Inferior parietal cortex (tissue), 1 donor: ENCODE measurements around the gene C5.

ENCODE experiments used
- DNase-seq: peaks from one replicate; pipeline ENCODE4 v3.0.0-alpha.2; 2016; ENCODE audit errors: extremely low spot score

The C5 gene

DNA sequence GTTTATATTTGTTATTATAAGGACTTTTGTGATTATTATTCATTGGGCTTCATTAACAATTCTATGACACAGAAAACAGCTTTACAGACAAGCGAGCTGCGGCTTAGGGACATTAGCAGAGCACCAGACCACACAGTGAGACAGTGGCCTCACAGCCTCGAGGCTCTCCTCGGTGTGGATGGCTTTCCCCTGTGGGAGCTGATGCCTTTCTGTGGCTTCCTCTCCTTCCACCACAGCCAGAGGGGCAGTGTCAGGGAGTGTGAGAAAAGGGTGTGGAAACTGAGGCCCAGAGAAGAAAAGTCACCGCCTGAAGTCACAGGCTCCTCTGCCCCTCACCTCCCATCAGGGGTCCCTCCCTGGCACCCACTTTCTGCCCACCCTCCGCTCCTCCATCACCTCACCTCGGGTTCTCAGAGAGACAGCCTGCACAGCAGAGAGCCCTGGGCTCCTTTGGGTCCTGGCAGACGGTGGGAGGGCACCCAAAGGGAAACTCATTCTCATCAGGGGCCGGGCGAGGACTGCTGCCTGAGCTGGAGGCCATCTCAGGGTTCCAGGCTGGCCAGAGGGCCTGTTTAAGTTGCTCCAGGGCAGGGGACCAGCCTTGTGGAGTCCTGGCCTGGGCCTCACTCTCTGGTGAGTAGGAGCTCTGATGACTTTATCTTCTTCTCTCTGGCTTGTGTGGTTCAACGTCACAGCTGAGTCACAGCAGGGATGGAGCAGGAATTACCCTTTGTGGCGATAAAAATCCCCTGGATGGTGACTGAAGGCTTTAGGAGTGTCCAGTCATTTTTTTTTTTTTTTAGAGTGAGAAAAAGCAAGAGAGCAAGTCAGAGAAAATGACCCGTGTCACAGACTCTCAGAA lies 124.3 kb downstream of the C5 start:
- no peak for DNase-seq

GRCh38 chr9:120924698-120925534 lies 125.2 kb downstream of the C5 start:
- DNase-seq: no peak

DNA sequence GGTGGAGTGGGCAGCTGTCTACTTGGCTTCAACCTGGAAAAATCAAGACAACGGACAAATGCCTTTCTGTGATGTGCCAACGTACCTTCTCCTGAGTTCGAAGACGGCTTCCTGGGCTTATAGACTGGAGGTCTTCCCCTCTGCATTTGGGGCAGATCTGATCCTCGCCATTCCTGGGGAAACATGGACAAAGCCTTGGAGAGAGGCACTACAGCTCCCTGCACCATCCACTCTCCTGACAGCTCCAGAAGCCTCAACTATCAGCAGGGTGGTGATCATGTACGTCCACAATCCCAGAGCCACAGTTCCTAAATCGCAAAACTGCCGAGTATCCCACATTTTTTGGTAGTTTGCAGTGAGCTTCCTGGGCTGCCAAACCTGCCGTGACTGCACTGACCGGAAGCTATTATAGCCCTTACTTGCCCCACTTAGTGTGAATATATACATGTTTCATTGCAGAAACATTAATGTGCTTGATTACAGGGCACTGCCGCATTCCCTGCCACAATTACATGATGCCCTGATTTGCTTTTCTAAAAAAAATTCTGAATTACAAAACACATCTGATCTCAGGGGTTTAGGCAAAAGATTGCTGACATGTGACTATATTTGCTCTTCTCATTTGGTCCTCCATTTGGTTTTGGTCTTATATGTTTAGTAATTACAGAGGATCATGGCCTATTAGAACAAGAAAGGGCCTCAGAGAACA lies 126.3 kb downstream of the C5 start:
- DNase-seq: no peak

DNA sequence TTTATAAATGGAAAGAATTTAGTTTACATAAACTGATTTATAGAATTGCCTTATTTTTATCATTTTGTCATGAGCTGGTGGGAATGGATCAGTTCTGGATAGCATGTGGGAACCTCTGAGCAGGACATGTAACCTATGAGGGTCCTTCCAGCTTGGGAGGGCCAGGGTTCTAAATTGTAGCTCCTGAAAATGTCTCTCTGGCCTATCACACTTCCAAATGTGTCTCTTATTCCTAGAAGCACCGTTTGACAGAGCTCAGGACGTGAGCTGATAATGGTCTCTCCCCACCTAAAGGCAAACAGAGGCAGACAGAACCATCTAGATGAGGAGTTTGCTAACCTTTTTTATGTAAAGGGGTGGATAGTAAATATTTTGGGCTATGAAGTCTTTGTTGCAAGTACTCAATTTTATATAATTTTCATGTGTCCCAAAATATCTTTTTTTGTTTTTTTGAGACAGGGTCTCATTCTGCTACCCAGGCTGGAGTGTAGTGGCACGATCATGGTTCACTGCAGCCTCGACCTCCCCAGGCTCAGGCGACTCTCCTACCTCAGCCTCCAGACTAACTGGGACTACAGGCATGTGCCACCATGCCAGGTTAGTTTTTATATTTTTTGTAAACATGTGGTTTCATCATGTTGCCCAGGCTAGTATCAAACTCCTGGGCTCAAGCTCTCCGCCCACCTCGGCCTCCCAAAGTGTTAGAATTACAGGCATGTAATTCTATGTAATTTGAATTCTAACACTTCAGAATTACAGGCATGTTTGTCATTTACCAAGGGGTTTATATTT lies 127.5 kb downstream of the C5 start:
- DNase-seq: no peak

- DNase-seq: no peak
Observed at GRCh38 chr9:120921661-120922181, 128.4 kb downstream of the C5 start.

GRCh38 chr9:120920806-120921178 lies 129.3 kb downstream of the C5 start:
- DNase-seq: no peak

DNA sequence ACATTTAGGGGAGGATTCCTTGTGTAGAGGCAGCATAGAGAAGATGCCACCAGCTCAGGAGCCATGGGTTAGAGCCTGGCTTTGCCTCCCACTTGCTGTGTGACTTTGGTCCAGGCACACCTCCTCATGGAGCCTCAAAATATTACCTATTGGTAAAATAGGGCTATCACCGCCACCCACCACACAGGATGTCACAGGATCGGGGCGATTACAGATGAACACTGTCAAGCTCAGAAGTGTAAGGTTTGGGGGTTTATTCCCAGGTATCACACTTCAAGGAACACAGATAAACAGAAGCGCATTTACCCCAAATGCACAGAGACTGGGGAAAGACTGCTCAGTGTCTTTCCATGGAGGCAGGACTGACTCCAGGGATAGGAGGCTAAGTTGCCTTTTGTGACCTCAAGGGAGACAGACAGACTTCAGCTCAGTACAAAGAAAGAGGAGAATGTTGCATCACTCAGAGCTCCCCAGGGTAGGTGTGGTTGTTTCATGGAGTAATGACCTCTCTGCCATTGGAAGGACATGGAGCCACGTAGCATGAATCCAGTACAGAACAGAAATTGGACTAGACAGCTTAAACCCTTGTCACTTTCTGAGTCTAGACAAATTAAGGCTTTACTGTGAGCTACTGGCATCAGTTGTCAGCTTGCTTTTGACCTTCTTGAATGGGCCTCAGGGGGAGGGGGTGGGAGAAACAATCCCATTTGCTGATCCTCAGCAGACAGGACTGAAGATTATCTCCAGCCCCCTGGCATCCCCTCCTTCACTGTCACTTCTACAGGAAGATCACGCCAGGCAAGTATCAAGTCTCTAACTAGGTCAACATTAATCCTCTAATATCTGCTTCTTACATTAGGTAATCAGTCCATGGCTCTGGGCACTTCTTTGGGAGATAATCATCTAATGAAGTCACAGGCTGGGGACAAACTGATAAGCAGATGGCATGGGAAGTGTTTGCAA lies 130.0 kb downstream of the C5 start:
- DNase-seq: no peak

DNA sequence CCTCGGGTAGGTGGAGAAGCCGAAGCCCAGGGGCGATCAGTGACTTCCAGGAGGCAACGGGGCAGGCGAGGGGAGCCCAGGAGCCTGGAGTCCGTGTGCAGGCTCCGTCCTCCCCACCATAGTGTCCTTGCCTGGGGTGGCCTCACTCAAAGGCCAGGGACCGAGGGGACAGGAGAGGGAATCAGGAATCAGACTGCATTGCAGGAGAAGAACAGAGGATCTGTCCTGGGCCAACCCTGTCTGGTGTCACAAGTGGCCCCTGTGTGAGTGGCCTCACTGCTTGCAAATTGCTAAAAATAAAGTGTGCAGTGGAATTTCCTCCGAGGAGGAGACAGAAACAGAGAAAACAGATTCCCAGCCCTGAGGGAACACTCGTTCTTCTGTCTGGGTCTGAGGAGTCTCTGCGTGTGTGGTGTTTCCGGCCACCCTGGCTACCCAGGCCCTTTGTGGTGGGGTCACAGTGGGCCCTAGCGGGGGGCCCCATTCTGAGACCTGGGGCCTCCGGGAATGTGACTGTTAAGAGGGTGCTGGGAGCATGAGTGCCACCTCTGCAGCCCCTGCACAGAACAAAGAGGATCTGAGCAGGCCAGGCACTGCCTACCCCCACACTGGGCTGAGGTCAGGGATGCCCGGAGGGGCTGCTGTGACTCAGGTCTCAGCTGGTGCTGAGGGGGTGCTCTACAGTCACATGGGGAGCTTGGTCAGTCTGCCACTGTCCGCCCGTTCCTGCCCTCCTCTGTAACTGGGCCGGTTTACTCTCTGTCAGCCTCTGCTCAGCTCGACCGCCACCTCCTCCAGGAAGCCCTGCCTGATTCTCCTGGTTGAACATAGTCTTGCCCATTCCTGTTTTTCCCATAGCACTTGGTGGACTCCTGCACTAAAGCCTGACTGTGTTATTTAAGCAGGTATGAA lies 130.9 kb downstream of the C5 start:
- DNase-seq: no peak

- DNase-seq: no peak
Observed at GRCh38 chr9:120917929-120918762, 131.9 kb downstream of the C5 start.

GRCh38 chr9:120916991-120917880 lies 132.8 kb downstream of the C5 start:
- no peak for DNase-seq

DNA sequence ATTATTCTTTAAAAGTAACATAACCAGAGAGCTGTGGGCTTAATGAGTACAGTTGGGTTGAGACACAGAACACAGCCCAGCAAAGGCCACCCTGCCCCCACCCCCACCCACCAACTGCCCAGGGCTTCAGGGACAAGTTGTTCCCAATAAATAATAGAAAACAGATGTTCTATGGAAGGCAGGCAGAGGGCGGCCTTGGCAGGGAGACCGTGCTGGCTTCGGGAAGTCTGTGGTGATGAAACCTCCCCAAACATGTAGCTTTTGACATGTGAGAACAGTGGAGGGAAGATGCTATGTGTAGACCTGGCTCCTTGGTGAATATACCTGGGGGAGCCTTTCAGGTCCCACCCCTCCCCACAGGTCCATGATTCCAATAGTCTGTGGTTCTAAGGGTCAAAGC lies 133.5 kb downstream of the C5 start:
- DNase-seq: peak; percentile 55

DNA sequence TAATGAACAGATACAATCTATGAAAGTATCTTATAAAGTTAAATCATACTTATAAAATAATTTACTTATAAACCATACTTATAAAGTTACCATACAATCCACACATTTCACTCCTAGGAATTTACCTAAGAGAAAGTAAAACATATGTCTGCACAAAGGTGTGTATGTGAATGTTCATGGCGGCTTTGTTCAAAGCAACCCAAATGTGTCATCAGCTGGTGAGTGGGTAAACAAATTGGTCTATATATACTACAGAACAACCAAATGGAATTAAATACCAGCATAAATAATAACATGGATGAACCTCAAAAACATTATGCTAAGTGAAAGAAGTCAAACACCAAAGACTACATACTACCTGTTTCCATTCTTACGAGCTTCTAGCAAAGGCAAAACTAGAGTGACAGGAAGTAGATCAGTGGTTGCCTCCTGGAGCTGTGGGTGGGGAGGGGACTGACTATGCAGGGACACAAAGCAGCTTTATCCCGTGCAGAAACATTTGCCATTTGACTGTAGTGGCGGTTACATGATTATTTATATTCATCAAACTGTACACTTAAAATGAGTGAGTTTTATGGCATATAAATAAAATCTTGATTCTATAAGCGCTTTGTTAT lies 134.1 kb downstream of the C5 start:
- no peak for DNase-seq

DNA sequence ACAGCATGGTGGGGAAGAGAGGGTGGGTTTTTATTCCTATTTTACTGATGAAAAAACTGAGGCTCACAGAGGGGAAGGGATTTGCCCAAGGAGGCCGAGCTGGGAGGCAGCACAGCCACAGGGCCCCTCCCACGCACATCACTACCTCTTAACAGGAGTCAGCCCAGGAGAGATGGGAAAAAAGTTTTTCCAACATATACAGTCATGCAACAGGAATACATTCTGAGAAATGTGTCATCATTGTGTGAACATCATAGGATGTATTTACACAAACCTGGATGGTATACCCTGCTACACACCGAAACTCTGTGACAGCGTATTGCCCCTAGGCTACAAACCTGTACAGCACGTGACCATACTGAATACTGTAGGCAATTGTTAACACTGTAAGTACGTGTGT lies 135.1 kb downstream of the C5 start:
- DNase-seq: no peak

- peak; percentile 77 for DNase-seq
Observed at GRCh38 chr9:120914396-120914795, 135.7 kb downstream of the C5 start.

DNA sequence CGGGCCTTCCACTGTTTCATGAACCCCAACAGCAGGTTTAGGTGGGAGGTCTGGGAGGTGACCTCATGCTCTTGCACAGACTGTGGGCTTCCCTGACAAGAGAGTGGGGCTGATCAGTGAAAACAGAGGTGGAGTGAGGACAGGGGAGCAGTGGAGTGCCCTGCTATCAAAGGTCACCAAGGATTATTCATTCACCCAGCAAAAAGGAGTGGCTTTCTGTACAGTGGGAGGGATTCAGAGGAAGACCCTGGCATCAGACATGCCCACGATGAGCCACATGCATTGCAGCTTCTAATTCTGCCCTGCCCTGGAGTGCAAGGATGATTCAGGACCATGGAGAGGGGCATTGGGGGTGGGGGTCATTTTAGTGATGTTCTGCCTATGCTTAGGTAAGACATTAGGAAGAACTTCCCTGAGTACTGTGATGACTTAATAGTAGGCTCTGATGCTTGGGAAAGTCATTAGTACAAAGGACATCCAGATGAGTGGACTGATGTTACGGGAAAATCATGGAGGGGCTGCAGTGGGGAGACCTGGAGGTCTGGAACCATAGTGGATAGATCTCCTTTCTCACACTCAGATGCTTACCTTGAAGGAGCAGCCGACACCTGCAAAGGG lies 136.3 kb downstream of the C5 start:
- DNase-seq: no peak

- no peak for DNase-seq
Observed at GRCh38 chr9:120912958-120913646, 137.0 kb downstream of the C5 start.
